Measurements from ENCODE around the gene SURF2.
"Not testable (repeated sequence)": the region's sequence is repeated elsewhere in the genome, so short reads cannot be mapped to it uniquely, and the experiment has no call there.

Gene SURF2

GRCh38 chr9:133356391-133357091 is at the start of gene SURF2, which contains the start of gene SURF1:
TSS of gene SURF2 (plus strand) at chr9:133356550. CDS start at chr9:133356593, 43 bp downstream.
TSS of gene SURF1 (minus strand) at chr9:133356487. CDS start at chr9:133356453, 34 bp downstream.
- TF ChIP-seq CTCF (conservative IDR thresholded peaks at IDR 0.05; ENCODE audit: control insufficient read depth, insufficient read depth, low read depth, low read length) = no peak
- peak within 1 kb of the TSS; percentile 68 for H3K4me3 ChIP-seq (ENCODE audit: control insufficient read depth, low read depth, low read length)
- DNase-seq (ENCODE audit: low read depth) = peak; percentile 61

GRCh38 chr9:133307301-133307700 is 49.0 kb upstream of the SURF2 start:
- no peak for DNase-seq (ENCODE audit: low read depth)
- no peak overlapping the region for H3K4me3 ChIP-seq (ENCODE audit: control insufficient read depth, low read depth, low read length)
- no peak for TF ChIP-seq CTCF (conservative IDR thresholded peaks at IDR 0.05; ENCODE audit: control insufficient read depth, insufficient read depth, low read depth, low read length)

GRCh38 chr9:133309608-133310007 is 46.7 kb upstream of the SURF2 start:
- TF ChIP-seq CTCF (conservative IDR thresholded peaks at IDR 0.05; ENCODE audit: control insufficient read depth, insufficient read depth, low read depth, low read length) = no peak
- H3K4me3 ChIP-seq (ENCODE audit: control insufficient read depth, low read depth, low read length) = no peak overlapping the region
- DNase-seq (ENCODE audit: low read depth) = no peak

- no peak overlapping the region for H3K4me3 ChIP-seq (ENCODE audit: control insufficient read depth, low read depth, low read length)
- TF ChIP-seq CTCF (conservative IDR thresholded peaks at IDR 0.05; ENCODE audit: control insufficient read depth, insufficient read depth, low read depth, low read length) = no peak
- no peak for DNase-seq (ENCODE audit: low read depth)
Measured at GRCh38 chr9:133315997-133316396, 40.4 kb upstream of the SURF2 start.

GRCh38 chr9:133317551-133317950 is 38.8 kb upstream of the SURF2 start:
- not testable (repeated sequence) for DNase-seq (ENCODE audit: low read depth); H3K4me3 ChIP-seq (ENCODE audit: control insufficient read depth, low read depth, low read length)

GRCh38 chr9:133320421-133320881 is 35.9 kb upstream of the SURF2 start:
- no peak for TF ChIP-seq CTCF (conservative IDR thresholded peaks at IDR 0.05; ENCODE audit: control insufficient read depth, insufficient read depth, low read depth, low read length)
- no peak overlapping the region for H3K4me3 ChIP-seq (ENCODE audit: control insufficient read depth, low read depth, low read length)
- DNase-seq (ENCODE audit: low read depth) = no peak

GRCh38 chr9:133321411-133321935 is 34.9 kb upstream of the SURF2 start:
- DNase-seq (ENCODE audit: low read depth) = no peak
- H3K4me3 ChIP-seq (ENCODE audit: control insufficient read depth, low read depth, low read length) = no peak overlapping the region
- TF ChIP-seq CTCF (conservative IDR thresholded peaks at IDR 0.05; ENCODE audit: control insufficient read depth, insufficient read depth, low read depth, low read length) = no peak

Measured in fibroblast of mammary gland (primary cell).